HepG2 (cell line): ENCODE measurements around the gene WDR59.

Source experiments
- FOXP1 ChIP-seq, 2 experiments: fragments of 450-650 bp in 1 of 2; IDR thresholded peaks; 2 replicates each; pipeline ENCODE4 v1.6.1; 2017 to 2018; ENCODE audit warnings: antibody characterized with exemption in 1 of 2
- KDM1A ChIP-seq: IDR thresholded peaks from 2 replicates; pipeline ENCODE4 v1.6.1; 2016; ENCODE audit warnings: missing compliant biosample characterization
- MYC ChIP-seq: sonication (generic); formaldehyde crosslinking; IDR thresholded peaks from 2 replicates; pipeline ENCODE4 v1.9.0; 2021; ENCODE audit warnings: missing genetic modification reagents, borderline replicate concordance
- MZF1 ChIP-seq: sonication (generic); formaldehyde crosslinking; IDR thresholded peaks from 2 replicates; pipeline ENCODE4 v1.8.1; 2023; ENCODE audit warnings: mild to moderate bottlenecking, missing genetic modification reagents, borderline replicate concordance
- NFRKB ChIP-seq: fragments of 450-650 bp; IDR thresholded peaks from 2 replicates; pipeline ENCODE4 v1.6.1; 2017
- TF ChIP-seq, protein P1 (sequence below): sonication (generic); formaldehyde crosslinking; IDR thresholded peaks from 2 replicates; pipeline ENCODE4 v1.8.1; 2023; ENCODE audit warnings: mild to moderate bottlenecking, missing genetic modification reagents, borderline replicate concordance
- TF ChIP-seq, protein P2 (sequence below): sonication (generic); formaldehyde crosslinking; IDR thresholded peaks from 2 replicates; pipeline ENCODE4 v1.5.0; 2020; ENCODE audit warnings: mild to moderate bottlenecking, missing genetic modification reagents, moderate library complexity

DNA sequence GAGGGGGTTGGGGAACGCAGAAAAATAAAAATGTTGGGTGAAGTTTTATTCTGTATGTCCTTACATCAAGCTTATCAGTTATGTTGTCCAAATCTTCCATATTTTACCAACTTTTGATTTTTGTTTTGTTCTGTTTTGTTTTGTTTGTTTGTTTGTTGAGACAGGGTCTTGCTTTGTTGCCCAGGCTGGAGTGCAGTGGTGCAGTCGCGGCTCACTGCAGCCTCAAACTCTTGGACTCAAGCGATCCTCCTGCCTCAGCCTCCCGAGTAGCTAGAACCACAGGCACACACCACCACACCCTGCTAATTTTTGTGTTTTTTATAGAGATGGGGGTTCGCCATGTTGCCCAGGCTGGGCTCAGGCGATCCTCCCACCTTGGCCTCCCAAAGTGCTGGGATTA is 34.7 kb upstream of the WDR59 start:
- TF ChIP-seq, protein P1, sequence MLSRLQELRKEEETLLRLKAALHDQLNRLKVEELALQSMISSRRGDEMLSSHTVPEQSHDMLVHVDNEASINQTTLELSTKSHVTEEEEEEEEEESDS (CRISPR knock-in tag) = no peak
- no peak for TF ChIP-seq KDM1A (CRISPR knock-in tag)
- TF ChIP-seq FOXP1 (IDR thresholded peaks at IDR 0.05) = no peak
- no peak for TF ChIP-seq FOXP1 (CRISPR knock-in tag; IDR thresholded peaks at IDR 0.05)
- no peak for TF ChIP-seq MZF1 (CRISPR knock-in tag)
- TF ChIP-seq MYC (CRISPR knock-in tag) = no peak
- TF ChIP-seq, protein P2, sequence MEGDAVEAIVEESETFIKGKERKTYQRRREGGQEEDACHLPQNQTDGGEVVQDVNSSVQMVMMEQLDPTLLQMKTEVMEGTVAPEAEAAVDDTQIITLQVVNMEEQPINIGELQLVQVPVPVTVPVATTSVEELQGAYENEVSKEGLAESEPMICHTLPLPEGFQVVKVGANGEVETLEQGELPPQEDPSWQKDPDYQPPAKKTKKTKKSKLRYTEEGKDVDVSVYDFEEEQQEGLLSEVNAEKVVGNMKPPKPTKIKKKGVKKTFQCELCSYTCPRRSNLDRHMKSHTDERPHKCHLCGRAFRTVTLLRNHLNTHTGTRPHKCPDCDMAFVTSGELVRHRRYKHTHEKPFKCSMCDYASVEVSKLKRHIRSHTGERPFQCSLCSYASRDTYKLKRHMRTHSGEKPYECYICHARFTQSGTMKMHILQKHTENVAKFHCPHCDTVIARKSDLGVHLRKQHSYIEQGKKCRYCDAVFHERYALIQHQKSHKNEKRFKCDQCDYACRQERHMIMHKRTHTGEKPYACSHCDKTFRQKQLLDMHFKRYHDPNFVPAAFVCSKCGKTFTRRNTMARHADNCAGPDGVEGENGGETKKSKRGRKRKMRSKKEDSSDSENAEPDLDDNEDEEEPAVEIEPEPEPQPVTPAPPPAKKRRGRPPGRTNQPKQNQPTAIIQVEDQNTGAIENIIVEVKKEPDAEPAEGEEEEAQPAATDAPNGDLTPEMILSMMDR (CRISPR knock-in tag) = no peak
- TF ChIP-seq NFRKB = no peak
